ENCODE measurements around the gene ROGDI.

Gene ROGDI

GRCh38 chr16:4746991-4747574 lies 55.4 kb downstream of the ROGDI start (continued):
- TF ChIP-seq POU6F1 (CRISPR knock-in tag; IDR thresholded peaks at IDR 0.05; ENCODE audit: borderline replicate concordance, low read depth) (no peak), SNAI2 (CRISPR knock-in tag; IDR thresholded peaks at IDR 0.05) (no peak), TOX (CRISPR knock-in tag; IDR thresholded peaks at IDR 0.05; ENCODE audit: borderline replicate concordance) (no peak), ZNF565 (CRISPR knock-in tag; conservative IDR thresholded peaks at IDR 0.05; ENCODE audit: low read depth) (no peak), ZFP30 (CRISPR knock-in tag; IDR thresholded peaks at IDR 0.05) (no peak), PATZ1 (CRISPR knock-in tag; IDR thresholded peaks at IDR 0.05; ENCODE audit: borderline replicate concordance) (no peak), ZC3H10 (CRISPR knock-in tag; IDR thresholded peaks at IDR 0.05) (no peak)

Measured in SK-N-SH treated with all-trans-retinoic acid at 6 μM for 48 hours (cell line).